ENCODE measurements around the gene PLXDC1.

- TF ChIP-seq CTCF (IDR thresholded peaks at IDR 0.05; ENCODE audit: low read depth, low read length) (no peak), EZH2phosphoT487 (IDR thresholded peaks at IDR 0.05; ENCODE audit: low read depth) (no peak)
These were observed 41.9 kb upstream of the PLXDC1 start for GRCh38 chr17:39193346-39193745.
